GM12801 (cell line): ENCODE data around the gene PPP1R13B.

Experiments used
- TF ChIP-seq, protein P1 (sequence below): IDR thresholded peaks from one replicate; pipeline ENCODE4 v1.5.1; 2011; ENCODE audit warnings: control low read depth; ENCODE audit not compliant: insufficient read length; ENCODE audit errors: extremely low read depth

The PPP1R13B gene

DNA sequence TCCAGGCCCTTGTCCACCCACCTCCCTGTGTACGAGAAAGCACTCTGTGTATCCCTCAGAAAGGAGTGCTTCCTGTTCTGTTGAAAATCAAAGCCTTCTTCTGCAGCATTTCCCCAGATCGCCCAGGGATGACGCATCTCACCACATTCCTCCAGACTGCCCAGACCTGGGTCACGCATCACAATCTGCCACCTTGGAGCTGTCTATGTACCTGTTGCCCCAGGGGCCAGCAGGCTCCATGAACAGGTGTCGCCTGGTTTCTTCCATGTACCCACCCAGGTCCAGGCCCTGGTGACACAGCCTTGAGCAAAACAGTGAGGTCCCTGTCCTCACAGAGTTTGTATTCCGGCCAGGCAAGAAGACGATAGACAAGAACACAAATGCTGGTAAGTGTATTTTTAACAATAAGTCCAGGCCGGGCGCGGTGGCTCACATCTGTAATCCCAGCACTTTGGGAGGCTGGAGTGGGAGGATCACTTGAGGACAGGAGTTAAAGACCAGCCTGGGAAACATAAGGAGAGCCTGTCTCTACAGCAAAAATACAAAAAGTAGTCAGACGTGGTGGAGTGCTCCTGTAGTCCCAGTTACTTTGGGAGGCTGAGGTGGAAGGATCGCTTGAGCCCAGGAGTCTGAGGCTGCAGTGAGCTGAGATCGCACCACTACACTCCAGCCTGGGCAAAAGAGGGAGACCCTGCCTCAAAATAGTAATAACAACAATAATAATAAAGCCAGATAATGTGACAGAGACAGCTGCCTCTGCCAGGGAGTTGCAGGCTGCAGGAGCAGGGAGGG, 6.8 kb upstream of the PPP1R13B start:
- TF ChIP-seq, protein P1, sequence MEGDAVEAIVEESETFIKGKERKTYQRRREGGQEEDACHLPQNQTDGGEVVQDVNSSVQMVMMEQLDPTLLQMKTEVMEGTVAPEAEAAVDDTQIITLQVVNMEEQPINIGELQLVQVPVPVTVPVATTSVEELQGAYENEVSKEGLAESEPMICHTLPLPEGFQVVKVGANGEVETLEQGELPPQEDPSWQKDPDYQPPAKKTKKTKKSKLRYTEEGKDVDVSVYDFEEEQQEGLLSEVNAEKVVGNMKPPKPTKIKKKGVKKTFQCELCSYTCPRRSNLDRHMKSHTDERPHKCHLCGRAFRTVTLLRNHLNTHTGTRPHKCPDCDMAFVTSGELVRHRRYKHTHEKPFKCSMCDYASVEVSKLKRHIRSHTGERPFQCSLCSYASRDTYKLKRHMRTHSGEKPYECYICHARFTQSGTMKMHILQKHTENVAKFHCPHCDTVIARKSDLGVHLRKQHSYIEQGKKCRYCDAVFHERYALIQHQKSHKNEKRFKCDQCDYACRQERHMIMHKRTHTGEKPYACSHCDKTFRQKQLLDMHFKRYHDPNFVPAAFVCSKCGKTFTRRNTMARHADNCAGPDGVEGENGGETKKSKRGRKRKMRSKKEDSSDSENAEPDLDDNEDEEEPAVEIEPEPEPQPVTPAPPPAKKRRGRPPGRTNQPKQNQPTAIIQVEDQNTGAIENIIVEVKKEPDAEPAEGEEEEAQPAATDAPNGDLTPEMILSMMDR = no peak

DNA sequence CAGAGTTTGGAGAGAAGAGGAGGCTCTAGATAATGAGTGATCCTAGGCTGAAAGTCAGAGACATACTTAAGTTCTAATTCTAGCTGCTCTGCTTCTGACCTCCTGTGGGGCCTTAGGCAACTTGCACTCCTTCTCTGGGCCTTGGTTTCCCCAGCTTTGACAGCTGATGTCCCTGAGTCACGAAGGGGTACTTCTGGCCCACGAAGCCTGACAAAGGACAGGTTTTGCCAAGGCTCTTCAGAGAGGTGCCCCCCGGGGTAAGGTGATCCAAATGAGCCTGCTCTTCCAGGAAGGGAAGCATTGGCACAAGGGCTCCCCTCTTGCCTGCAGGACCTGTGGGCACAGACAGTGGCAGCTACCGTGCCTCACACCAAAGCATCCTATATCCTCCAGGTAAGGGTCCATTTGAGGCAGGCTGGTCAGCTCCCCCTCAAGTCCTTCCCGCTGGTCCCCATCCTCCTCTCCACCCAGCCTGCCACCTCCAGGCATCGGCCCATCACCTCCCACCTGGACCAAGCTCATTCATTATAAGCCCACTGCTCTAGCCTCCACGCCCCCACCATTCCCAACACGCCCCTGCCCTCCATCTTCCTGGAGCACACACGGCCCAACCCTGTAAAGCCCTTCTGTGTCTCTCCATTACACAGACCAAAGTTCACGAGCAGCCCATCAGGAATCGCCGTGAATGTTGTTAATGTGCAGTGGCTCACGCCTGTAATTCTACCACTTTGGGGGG, 1.9 kb upstream of the PPP1R13B start:
- TF ChIP-seq, protein P1 = no peak

DNA sequence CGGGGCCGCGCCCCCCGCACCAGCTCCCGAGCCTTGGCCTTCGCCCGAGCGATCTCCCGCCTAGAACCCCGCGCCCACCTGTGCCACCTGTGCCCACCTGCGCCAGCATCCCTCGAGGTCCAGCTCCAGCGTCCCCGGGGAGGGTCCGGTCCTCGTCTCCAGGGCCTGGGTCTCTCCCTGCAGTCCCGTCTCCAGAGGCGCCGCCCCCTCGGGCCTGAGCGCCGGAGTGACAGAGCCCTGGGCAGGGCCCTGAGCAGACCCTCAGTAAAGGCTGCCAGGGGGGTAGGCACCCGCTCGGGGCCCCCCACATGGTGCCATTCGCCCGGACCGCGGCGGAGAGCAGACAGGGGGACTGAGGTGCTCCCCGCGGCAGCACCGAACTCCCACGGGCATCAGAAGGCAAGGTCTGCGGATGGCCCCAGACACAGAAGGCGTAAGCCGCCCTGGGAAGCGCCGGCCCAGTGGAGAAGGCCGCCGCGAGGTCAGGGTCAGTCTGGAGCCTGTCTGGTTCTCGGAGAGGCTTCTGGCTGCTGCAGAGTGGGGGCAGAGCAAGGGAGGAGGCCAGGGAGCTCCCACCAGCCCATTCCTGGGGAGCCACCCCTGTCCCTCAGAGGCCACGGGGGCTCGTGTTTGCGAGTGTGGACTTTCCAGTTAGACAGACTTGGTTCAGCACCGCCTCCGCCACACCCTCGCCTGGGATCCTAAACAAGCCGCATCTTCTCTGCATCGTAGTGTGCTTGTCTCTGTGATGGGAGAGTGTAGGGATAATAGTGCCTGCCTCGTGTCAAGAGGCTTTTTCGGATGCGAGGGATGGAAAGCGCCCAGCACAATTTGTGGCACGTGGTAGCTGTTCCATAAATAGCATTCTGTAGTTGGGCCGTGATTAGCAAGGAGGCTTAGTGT, 1.1 kb upstream of the PPP1R13B start:
- TF ChIP-seq, protein P1 = no peak

DNA sequence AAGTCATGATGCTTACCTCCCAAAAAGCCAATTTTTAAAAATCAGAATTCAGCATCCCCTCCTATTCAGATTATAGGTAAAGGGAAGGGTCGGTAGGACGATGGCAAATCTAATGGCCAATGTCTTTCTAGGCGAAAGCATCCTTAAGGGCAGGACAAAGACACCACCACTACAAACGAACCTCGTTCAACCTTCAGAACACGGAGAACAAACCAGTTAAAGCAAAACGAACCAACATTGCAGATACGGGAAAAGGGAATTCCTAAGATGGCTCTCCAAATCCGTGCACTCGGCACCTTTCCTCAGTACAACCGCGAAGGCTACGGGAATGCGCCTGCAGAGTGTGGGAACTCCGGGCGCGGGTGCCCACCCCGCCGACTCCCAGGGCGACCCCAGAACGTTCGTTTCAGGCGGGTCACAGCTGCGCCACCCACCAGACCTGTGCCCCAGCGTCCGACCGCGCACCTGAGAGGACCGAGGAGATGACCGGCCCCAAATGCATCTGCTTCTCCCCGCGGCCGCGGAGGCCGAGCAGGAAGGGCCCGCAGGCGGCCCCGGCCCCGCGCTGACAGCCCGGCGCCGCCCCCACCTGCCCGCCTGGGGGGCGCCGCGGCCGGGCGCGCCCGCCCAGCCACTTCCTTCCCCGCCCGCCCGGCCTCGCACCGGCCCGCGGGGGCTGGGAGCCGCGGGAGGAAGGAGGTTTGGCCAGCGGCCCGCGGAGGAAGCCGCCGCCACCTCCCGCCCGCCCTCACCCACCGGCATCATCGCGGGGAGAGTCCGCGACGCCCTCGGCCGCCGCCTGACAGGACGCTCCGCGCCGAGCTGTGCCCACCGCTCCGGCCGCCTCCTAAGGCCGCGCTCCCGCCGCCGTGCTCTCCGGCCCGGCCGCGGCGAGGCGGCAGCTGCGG, 578 bp downstream of the PPP1R13B start:
- TF ChIP-seq, protein P1 = no peak

DNA sequence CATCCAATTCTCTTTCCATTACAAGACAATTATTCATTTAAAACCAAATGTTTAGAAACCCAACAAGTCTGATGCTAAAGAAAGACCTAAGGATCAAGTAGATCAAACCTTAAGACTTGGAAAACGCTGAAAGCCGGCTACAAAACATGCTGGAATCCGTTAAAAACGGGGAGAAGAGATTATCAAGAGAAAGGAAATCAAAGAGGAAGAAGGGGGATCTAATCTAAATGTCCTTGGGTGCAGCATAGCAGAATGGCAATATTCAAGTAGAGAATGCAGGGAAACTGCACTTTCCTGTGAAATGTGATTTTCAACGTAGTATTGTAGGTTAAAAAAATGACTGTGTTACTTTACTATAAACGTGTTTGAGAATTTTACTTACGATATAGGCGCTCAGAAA, 1.3 kb downstream of the PPP1R13B start:
- TF ChIP-seq, protein P1 = no peak

DNA sequence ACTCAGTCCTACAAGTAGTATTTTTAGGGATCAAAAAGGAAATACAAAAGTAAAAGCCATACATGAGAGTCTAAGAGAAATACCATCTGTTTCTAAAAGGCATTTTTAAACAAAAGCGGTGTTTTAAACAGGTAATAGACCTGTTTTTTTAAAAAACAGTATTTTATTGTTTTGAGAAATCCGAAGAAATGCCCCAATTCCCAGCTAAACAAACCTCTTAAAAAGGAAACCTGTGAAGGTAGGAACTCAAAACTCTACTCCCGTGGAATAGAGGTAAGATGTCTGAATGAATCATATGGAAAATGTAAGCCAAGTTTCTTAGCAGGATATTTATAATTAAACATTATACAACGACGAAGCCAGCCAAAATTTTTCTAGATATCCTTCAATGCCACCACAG, 2.0 kb downstream of the PPP1R13B start:
- TF ChIP-seq, protein P1 = no peak
